Lower leg skin (tissue), 4 donors: Measurements from ENCODE around the gene SAE1. TPM values are rescaled to one million over a fixed set of nuclear protein-coding genes. Genes with fewer than 3 reads are reported as not detected.

Source experiments
- DNase-seq, 2 donors: peaks; one replicate each; pipeline ENCODE4 v3.0.0-alpha.2; 2019; ENCODE audit warnings: low spot score in 2 of 2
- H3K4me3 ChIP-seq: fragments of 200-600 bp; sonication (generic); 2 replicates; pipeline ENCODE4 v1.5.1; 2017; ENCODE audit warnings: mild to moderate bottlenecking, low read depth; ENCODE audit not compliant: poor library complexity, severe bottlenecking
- POLR2A ChIP-seq, 2 donors: fragments of 450-650 bp; IDR thresholded peaks; one replicate each; pipeline ENCODE4 v1.6.1; 2016 to 2017; ENCODE audit warnings: antibody characterized with exemption in 2 of 2, mild to moderate bottlenecking in 1 of 2, moderate library complexity in 1 of 2
- WGBS, 2 donors: methylation state at CpG; one replicate each; pipeline ENCODE4 v1.1.5; 2018; 5-methylcytosine and 5-hydroxymethylcytosine counted together
- intact Hi-C: fragments of 100-400 bp; cut with DNase I; formaldehyde crosslinking; loops from one replicate; pipeline ENCODE4 v1.15.0; 2023; ENCODE audit warnings: low total_unique reads
- total RNA-seq, 4 donors: library from RNA; depleted of rRNA; stranded (reverse); fragments of >200 nt; gene quantifications; one replicate each; pipeline ENCODE4 v1.1.0, GENCODE V29; 2016
- TF ChIP-seq, protein P1 (sequence below), 3 donors: fragments of 450-650 bp; IDR thresholded peaks; one replicate each; pipeline ENCODE4 v1.5.1; 2016; ENCODE audit warnings: antibody characterized with exemption in 3 of 3, mild to moderate bottlenecking in 3 of 3, moderate library complexity in 2 of 3

Gene SAE1
- total RNA-seq, 4 donors from 2014 or later, result 38.8 to 56.1 (median 44.2) TPM

DNA sequence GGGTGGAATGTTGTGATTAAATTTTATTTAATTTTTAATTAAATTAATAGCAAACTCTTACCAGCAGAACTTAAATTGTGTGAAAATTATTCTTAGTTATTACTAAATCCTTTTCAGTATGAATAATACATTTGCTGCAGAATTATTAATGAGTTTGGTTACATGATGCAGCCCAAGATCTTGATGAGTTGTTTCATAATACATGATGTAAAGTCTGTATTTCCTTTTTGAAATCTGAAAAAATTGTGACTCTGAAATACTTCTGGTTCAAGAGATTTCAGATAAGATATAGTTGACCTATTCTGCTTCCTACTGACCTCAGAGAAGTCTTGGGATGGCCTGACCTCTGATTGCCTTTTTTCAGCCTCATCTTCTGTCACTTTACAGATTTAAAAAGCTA, 11.1 kb downstream of the SAE1 start:
- TF ChIP-seq, protein P1, sequence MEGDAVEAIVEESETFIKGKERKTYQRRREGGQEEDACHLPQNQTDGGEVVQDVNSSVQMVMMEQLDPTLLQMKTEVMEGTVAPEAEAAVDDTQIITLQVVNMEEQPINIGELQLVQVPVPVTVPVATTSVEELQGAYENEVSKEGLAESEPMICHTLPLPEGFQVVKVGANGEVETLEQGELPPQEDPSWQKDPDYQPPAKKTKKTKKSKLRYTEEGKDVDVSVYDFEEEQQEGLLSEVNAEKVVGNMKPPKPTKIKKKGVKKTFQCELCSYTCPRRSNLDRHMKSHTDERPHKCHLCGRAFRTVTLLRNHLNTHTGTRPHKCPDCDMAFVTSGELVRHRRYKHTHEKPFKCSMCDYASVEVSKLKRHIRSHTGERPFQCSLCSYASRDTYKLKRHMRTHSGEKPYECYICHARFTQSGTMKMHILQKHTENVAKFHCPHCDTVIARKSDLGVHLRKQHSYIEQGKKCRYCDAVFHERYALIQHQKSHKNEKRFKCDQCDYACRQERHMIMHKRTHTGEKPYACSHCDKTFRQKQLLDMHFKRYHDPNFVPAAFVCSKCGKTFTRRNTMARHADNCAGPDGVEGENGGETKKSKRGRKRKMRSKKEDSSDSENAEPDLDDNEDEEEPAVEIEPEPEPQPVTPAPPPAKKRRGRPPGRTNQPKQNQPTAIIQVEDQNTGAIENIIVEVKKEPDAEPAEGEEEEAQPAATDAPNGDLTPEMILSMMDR (IDR thresholded peaks at IDR 0.05), result no peak
- no peak for TF ChIP-seq POLR2A (IDR thresholded peaks at IDR 0.05)
- DNase-seq, result no peak
- no peak overlapping the region for H3K4me3 ChIP-seq
- intact Hi-C loops, result no loop called here

DNA sequence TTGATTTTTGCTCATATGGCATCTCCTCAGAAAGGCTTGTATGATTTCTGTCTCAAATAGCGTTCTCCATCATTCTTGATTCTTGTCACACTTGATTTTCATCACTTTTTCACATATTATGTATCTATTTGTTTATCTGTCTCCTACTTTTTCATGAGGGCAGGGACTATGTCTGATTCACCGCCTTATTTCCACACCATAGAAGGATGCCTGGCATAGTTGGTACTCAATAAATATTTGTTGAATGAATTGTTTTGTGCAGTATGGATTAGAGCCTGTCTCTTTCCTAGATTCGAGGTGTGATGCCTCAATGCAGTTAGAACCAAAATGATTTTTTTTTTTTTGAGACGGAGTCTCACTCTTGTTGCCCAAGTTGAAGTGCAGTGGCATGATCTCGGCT, 12.1 kb downstream of the SAE1 start:
- intact Hi-C loops, result no loop called here
- WGBS, 2 donors, result 84 to 85% methylated on average over 5 of the region's 5 CpGs
- TF ChIP-seq, protein P1 (IDR thresholded peaks at IDR 0.05), result no peak
- TF ChIP-seq POLR2A (IDR thresholded peaks at IDR 0.05), result no peak
- DNase-seq, result no peak
- H3K4me3 ChIP-seq, result no peak overlapping the region

DNA sequence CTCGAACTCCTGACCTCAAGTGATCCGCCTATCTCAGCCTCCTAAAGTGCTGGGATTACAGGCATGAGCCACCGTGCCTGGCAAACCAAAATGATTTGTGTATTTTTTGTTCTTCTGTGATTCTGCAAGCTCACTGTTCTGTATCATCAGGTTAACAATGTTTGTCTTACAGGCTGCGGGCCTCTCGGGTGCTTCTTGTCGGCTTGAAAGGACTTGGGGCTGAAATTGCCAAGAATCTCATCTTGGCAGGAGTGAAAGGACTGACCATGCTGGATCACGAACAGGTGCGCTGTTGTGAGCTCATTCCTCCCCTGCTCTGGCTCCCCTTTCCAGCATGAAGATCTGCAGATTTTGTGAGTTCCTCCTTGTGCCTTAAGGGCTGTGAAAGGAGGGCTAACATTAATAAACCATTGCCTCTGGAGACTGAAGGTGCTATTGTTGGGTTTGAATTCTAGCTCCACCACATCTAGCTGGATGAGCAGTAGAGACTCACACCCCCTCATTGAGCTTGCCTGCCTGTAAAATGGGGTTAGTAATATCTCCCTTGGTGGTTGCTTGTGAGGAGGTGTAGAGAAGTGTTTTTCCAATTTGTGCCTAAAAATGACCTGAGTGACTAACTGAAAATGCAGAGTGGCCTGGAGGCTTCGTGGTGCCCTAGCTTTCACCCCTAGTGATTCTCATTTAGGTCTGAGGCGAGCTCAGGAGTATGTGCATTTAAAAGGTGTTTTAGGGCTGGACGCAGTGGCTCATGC, 12.9 kb downstream of the SAE1 start:
- intact Hi-C loops, result no loop called here
- 90 to 93% methylated on average over 11 of the region's 11 CpGs for WGBS, 2 donors
- H3K4me3 ChIP-seq, result no peak overlapping the region
- TF ChIP-seq, protein P1 (IDR thresholded peaks at IDR 0.05), result no peak
- TF ChIP-seq POLR2A (IDR thresholded peaks at IDR 0.05), result no peak
- DNase-seq, result no peak

DNA sequence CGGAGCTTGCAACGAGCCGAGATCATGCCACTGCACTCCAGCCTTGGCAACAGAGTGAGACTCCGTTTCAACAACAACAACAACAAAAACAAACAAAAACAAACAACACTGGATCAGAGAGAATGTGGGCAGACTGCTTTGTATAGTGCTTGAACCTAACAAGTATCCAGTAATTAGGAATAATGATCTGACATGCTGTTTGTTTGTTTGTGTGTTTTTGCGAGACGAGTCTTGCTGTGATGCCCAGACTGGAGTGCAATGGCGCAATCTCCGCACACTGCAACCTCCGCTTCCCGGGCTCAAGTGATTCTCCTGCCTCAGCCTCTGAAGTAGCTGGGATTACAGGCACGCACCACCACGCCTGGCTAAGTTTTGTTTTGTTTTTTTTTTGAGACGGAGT, 14.0 kb downstream of the SAE1 start:
- DNase-seq, result no peak
- intact Hi-C loops, result loop anchor here (5.0 kb wide), 1 partner anchor 103 kb away; no protein-coding TSS in a partner anchor
- 83 to 86% methylated on average over 13 of the region's 13 CpGs for WGBS, 2 donors
- no peak overlapping the region for H3K4me3 ChIP-seq
- TF ChIP-seq POLR2A (IDR thresholded peaks at IDR 0.05), result no peak
- TF ChIP-seq, protein P1 (IDR thresholded peaks at IDR 0.05), result no peak

DNA sequence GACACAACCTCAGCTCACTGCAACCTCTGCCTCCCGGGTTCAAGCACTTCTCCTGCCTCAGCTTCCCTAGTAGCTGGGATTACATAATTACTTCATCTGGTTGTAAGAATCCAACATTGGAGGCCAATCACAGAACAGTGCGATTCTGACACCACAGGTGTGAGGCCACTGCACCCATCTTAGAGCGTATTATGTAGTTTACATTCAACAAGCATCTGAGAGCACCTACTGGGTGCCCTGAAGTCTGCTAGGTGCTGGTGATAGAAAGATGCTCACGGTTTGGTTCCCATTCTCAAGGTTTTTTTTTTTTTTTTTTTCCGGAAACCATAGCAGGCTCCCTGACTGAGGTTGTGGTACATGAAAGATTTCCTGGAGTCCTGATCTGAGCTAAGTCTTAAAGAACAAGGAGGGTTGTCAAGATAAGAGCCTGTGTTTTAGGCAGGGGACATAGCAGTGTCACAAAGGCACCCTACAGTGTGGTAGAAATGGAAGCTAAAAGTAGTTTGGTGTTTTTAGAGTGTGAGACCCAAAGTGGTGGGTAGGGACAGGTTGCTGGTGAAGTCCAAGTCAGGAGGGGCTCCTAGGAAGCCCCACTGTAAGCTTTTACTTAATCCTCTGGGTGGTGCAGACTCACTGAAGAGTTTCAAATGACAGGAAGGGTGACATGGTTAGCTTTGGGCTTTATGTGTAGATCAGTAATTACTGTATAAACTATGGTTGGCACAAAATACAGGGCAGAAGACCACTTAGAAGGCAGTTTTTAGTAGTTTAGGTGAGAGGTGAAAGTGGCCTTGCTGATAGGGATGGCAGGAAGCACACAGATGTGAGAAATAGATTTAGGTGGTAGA, 15.2 kb downstream of the SAE1 start:
- no peak overlapping the region for H3K4me3 ChIP-seq
- WGBS, 2 donors, result 88 to 89% methylated on average over 5 of the region's 5 CpGs
- intact Hi-C loops, result loop anchor here (5.0 kb wide), 1 partner anchor 101 kb away; no protein-coding TSS in a partner anchor
- DNase-seq, result no peak
- TF ChIP-seq POLR2A (IDR thresholded peaks at IDR 0.05), result no peak
- TF ChIP-seq, protein P1 (IDR thresholded peaks at IDR 0.05), result no peak
